NCI-H460 (cell line): ENCODE results near the gene NAP1L4. TPM values are rescaled to one million over a fixed set of nuclear protein-coding genes. Genes with fewer than 3 reads are reported as not detected.
"Not testable (repeated sequence)": the region's sequence is repeated elsewhere in the genome, so short reads cannot be mapped to it uniquely, and the experiment has no call there.

Source experiments
- DNase-seq: peaks from one replicate; pipeline ENCODE4 v3.0.0-alpha.2; 2016; ENCODE audit warnings: low read depth; ENCODE audit errors: extremely low read depth
- total RNA-seq: library from RNA; depleted of rRNA; stranded (reverse); fragments of >200 nt; shearing (Covaris generic); gene quantifications from 2 replicates; pipeline ENCODE4 v1.2.3, GENCODE V29; 2014

Gene NAP1L4
- total RNA-seq, 1 experiment from 2014 or later, result 69.7 TPM

DNA sequence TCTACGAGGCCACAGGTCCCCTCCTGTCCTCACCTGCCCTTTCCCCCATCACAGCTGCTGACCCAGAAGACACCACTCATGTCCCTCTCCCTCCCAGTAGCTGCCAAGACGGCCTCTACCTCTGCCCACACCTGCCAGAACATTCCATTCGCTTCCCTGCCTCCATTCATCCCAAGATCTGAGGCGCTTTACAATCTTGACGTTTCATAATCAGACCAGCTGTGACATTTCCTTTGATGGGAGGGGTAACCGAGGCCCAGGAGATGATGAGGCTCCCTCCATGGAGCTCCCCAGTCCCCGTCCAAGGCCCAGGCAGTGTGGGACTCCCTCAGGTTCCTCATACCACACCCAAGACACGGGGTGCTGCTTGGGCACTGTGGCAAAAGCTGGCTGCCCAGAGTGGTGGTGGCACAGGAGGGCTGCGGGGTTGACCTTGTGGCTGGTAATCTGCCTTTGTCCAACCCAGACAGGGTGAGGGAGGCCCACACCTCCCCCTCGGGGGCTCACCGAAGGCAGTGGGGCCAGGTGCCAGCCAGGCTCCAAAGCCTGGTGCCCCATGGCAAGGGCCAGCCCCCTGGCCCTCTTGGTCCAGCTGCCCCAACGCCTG is 80.2 kb downstream of the NAP1L4 start:
- DNase-seq, result no peak

DNA sequence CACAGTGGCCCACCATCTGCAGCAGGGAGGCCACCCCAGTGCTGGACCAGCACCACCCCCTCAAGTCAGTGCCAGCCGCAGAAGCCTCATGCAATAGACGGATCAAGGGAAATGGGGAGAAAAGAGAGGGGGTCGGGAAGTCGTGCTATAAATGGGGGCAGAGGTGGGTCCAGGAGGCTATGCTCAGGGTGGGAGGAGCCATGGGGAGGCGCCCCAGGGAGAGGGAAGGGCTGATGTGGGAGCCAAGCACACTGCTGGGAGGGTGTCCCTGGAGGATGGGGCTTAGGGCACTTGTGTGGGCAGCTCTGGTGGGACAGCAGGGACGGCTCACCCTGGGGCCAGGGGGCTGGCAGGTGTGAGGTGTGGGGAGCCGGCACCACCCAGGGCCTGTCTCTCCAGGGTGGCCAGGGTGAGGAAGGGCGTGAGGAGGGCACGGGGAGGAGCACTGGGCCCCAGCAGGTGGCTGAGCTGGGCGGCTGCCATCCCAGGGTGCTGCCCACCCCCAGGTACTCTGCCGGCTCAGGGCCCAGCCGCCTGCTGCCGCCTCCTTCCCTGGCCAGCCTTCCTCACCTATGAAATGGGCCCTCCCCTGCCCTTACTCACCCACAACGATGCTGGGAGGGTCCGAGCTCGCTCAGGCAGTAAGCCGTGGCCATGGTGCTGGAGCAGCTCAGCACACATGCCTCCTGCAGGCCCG is 80.9 kb downstream of the NAP1L4 start:
- no peak for DNase-seq

DNA sequence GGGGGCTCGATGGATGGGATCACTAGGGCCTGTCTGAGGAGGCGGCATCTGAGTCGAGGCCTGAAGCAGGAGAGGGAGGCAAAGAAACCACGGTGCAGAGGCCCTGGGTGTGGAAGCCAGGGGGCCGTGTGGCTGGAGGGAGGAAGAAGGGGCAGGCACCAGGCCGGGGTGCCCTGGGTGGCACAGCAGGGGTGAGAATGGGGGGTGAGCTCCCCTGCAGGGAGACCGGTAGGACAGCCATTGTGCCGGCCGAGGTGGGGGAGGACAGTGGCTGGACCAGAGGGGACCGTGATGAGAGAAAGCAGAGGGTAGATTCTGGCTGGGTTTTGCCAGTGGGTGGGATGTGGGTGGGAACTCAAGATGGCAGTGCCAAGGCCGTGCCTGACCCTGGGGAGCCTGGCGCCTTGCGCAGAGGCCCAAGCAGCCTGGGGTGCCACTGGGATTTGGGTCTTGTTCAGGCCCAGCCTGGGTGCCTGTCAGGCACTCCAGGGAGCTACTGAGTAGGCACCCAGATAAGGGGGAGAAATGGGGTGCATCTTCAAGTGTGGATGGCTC is 81.7 kb downstream of the NAP1L4 start:
- no peak for DNase-seq

DNA sequence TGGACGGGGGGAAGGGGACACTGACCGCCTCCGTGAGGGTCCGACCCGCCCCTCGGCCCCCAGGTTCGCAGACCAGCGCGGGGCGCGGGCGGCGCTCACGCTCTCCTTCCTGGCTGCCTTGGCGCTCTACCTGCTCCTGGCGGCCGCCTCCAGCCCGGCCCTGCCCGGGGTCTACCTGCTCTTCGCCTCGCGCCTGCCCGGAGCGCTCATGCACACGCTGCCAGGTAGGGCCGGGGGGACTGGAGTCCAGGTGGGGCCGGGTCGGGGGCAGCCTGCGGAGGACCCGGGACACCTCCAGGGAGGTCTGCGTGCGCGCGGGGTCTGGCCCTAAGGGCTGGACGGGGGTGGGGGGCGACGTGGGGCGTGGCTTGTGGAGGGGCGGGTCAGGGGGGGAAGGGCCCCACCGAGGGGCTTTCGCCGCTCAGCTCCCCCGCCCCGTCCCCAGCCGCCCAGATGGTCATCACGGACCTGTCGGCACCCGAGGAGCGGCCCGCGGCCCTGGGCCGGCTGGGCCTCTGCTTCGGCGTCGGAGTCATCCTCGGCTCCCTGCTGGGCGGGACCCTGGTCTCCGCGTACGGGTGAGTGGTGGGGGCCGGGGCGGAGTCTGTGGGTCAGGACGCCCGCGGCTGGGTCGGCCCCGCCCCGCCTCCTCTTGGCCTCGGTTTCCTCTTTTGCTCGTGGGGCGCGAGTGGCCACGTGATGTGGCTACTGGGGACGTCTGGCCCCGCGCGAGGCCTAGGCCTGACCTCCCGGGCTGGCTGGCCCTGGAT is 82.8 kb downstream of the NAP1L4 start:
- DNase-seq, result no peak

DNA sequence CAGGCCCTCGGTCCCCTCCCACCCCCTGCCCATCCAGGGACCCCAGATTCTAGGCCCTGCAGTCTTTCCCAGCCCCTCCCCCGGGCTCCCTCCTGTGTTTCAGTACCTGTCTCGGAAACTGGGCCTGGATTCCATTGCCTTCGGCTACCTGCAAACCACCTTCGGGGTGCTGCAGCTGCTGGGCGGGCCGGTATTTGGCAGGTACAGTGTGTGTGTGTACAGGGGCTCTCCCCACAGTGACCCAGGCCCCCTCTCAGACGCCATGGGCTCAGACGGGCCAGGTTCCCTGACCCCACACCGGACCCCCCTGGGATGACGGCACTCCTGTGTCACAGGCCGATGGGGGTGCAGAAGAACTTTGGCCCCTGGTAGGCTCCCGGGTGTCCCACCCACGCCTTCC is 84.0 kb downstream of the NAP1L4 start:
- DNase-seq, result no peak

DNA sequence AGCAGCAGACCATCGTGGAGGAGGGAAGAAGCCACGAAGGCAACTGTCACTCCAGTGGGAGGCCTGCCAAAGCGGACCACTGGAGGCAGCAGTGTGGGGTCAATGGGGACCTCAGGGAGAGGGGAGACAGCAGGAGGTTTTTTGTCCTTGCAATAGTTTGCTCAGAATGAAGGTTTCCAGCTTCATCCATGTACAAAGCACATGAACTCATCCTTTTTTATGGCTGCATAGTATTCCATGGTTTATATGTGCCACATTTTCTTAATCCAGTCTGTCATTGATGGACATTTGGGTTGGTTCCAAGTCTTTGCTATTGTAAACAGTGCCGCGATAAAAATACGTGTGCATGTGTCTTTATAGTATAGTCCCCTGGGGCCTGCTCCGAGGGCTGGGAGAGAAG is 86.8 kb downstream of the NAP1L4 start:
- DNase-seq, result not testable (repeated sequence)

DNA sequence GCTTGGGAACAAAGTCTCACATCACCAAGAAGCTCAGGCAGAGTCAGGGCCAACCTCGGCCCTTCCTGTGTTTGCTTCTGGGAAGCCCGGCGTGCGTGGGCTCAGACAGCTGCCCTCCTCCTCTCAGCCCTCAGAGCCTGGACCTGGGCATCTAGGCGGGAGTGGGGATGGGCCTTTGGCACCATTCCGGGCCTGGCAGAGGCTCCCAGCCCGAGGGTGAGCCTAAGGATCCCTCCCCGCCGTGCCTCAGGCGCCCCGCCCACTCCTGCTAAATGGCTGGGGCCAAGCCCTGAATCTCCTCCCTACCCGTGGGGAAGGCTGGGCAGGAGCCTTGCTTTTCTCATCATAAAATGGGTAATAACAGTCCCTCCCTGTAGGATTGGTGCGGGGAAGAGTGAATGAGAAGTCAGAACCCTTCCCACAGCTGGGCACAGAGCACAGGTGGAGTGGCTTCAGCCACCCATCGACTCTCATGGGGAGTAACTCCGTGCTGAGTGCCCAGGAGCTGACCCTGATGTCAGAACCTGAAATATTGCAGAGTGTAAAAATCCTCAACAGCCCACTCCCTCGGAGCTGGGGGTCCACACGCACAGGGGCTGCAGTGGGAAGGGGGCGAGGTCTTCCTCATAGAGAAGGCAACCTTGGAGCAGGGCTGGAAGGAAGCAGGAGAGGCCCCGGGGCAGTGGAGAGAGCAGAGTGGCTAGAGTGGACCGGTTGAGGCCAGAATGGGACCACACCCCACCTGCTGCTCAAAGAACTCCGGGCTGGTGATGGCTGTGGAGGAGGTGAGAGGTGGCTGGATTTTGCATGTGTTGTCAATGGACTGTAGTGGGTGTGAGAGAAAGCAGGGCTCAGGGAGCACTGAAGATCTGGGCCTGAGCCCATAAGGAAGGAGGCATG is 87.7 kb downstream of the NAP1L4 start:
- no peak for DNase-seq

DNA sequence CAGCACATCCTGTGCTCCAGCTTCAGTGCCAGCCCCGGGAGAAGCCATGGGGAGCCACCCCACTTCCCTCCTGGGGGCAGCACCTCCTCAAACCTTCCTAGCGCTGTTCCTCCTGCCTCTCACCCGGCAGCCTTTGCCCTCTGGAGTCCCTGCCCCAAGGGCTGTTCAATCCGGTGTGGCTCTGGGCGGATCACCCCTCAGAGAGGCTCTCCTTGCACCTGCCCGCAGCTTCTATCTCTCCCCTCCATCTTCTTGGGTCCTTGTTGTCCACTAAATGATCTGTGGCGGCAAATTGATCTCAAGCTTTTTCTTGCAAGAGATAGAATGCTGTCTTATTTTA is 88.5 kb downstream of the NAP1L4 start:
- DNase-seq, result no peak

DNA sequence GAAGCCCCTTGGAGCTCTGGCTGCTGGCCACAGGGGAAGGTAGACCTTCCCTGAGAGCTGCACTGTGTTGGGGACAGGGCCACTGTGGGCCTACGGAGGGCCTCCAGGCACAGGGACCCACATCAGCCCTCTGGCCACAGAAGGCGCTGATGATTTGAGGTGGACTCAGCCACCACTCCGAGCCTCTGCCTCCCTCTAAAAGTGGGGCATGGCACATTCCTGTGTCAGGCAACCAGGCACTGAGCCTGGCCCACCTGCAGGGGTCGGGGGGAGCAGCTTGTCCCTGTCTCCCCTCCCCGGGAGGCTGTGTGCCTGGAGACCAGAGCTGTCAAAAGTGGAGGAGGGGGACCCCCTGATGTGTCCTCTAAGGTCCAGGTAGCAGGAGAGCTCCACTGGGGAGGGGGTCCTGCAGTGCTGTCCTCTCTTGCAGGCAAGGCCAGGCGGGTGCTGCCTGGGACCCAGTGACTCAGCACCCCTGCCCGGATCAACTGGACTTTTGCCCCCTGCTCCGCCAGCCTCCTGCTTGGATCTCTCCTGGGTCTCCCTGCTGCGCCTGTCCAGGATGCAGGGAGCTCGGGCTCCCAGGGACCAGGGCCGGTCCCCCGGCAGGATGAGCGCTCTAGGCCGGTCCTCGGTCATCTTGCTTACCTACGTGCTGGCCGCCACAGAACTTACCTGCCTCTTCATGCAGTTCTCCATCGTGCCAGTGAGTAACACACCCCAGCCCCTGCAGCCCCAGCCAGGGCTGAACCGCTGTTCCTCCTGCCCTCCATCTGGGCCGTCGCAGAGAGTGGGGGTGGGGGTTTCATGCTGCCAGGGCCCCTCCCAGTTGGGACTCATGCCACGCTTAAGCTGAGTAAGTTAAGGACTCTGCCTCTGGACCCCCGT is 89.1 kb downstream of the NAP1L4 start:
- DNase-seq, result no peak

DNA sequence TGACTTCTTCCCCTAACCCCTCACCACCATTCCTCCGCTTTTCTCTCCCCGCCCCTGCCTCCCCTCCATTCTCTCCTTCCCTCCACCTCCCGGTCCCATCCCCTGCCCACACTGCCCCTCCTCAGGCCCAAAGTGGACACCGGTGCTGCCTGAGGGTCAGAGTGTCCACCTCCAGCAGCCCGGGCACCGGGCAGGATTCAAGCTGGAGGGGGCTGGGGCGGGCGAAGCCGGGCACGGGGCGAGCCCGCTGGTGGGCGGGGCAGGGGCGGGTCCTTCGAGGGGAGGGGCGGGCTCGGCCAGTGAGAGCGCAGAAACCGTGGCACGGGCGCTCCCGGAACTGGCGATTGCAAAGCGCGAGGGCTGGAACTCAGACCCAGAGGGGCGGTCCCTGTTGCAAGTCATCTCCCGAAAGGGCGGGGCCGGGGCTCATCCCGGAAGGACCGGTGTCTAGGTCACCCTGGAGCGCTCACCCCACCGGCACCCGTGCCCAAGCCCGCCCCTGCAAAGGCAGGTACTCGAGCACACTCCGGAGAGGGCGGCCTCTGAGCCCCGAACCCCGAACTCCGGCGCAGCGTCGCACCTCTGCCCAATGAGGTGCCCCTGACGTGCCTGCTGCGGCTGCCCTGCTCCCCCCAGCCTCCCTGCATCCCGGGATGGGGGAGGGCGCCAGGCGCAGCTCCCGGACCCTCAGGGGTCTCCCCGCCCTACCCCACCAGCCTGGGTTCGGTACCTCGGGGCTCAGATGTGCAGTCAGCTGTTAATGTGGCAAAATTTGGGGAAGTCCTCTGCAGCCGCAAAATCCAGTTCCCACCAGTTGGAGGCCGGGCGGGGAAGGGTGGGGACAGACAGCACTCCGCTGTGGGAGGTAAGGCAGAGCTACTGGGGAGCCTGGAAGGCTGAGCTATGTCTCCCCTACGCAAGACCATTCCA is 90.0 kb downstream of the NAP1L4 start:
- peak; percentile 87 for DNase-seq

DNA sequence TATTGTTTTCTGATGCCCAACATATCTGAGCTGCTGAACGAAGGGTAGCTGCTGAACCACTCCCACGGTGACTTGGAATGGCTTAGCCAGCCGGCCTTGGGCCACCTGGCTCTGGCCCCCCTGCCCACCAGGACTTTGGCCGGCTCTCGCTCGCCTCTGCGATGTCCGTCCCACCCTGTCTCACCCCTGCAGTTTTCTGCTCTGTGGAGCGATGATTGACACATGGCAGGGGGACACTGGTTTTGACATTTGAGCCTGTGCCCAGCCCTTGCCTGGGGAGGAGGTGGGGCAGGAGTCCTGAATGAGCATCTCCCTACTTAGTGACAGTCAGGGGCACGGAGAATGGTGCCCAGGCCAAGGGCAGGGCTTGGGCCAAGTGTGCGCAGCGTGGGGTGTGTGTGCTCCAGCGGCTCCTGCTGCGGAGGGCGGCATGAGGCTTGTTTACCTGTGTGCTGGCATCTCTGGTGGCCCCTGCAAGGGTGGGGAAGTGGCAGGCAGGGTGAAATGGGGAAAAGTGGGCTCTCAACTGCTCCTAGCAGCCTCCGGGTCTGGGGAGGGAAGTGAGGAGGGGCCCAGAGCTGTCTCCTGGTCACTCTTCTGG is 90.8 kb downstream of the NAP1L4 start:
- DNase-seq, result no peak

DNA sequence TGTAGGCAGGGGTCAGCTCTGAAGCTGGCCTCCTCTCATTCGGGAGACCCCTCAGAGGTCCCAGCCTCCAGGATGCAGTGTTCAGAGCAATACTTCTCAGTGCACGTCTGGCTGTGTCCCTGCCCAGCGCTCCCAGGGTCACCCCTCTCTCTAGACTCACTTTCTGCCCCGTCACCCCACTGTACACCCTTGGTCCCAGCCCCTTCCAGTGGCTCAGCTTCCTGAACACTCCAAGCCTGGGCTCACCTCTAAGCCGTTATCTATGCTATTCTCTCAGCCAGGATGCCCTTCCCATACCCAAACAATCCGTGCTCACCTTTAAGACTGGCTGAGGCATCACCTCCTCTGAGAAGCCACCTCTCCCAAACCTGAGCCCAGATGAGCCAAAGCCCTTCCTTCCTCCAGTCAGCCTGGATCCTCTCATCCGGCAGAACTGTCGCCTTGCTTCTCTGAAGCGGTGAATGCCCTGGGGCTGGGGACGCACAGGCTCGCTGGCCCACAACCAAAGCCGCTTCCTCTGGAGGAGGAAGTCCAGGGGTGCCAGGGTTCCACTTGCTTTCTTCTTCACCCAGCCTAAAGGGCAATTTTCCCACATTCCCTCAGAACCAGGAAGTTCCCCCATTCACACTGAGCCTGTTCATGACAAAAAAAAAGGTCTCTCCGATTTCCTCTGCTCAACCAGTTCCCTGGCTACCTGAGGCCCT is 92.9 kb downstream of the NAP1L4 start:
- DNase-seq, result no peak

DNA sequence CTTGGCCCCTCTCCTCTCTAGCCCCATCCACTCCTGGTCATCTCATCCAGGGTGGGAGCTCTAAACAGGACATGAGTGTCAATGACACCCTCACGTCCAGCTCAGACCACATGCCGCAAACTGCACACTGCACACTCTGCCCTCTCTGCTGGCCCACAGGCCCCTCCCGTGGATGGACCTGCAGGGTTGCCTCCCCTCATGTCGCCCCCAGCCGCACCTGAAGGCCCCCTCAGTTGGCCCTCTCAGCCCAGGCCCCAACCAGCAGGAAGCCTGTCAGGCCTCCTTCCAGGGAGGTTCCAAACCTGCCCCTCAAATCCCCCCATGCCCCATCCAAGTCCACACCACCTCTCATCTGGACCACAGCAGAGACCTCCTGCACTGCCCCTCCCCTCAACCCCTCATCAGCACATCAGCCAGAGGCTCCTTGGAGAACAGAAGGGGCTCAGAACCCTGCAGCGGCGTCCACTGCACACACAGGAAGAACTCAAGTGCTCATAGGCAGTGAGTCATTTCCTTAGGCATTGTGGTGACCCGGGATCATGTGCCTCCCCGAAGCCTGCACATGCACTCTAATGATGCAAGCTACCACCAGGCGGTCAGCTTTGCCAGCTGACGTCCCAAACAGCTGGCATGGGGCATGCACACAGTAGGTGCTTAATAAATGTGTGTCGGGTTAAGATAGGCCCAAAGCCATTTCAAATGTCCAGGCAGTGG is 93.6 kb downstream of the NAP1L4 start:
- no peak for DNase-seq

DNA sequence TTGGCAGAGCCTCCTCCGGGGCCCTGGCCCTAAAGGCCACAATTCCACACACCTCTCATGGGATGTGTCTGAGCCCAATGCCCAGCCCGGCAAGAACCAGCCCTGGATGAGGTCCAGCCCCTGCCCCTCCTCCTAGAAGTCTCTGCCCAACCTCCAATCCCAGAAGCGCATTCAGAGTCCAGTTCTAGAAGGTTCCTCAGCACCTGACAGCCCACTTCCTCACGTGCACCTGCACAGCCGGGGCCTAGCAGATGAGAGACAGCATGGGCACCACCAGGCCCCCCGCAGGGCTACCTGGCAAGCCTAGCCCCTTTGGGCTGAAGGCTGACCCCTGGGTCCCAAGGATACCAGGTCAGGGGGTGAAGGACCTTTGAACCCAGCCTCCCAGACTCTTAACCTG is 95.1 kb downstream of the NAP1L4 start:
- no peak for DNase-seq

DNA sequence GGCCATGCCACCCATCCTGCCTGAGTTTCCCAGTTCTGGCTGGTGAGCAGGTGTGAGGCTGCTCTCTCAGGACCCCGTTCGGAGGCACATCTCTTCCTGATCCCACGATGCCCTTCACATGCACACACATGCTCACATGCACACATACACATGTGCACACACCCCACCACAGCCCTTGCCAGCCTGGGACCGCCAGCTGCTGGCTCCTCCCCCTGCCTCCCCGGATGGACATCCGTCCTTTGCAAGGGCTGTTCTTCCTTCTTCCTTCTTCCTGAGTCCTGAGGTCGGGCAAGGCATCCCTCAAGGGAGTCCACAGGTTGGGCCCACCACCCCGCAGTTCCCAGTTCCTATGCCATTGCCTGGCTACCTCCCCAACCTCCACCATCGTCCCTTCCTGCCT is 96.1 kb downstream of the NAP1L4 start:
- no peak for DNase-seq
